ENCODE data around the gene ANO6. TPM values are rescaled to one million over a fixed set of nuclear protein-coding genes. Genes with fewer than 3 reads are reported as not detected.

ANO6 gene
- total and polyA plus RNA-seq, 2 of the 4 experiments (the other 2 are of a cell fraction), result 21.6 to 41.0 TPM

GRCh38 chr12:45170456-45171042 lies 45.3 kb upstream of the ANO6 start:
- CTCF ChIA-PET, result interaction anchor here (0.6 to 2.7 kb wide), 8 partner anchors 10 to 373 kb away, joined by 3 to 17 read pairs (median 3); no protein-coding TSS in a partner anchor
- no CpG with 5 or more reads among the region's 3 CpGs for whole genome bisulfite sequencing, 2 experiments (ENCODE audit: extremely low coverage in 2 of 2, insufficient read length in 1 of 2)

More at GRCh38 chr12:45170456-45171042, 45.3 kb upstream of the ANO6 start:
- Histone ChIP-seq H3K56ac (ENCODE audit: extremely low read depth, insufficient read depth, low read length) (no peak overlapping the region), H2BK120ac (ENCODE audit: low read depth, low read length) (no peak overlapping the region), H4K91ac (ENCODE audit: insufficient read depth, low read depth, low read length) (no peak overlapping the region), H4K5ac (ENCODE audit: low read depth, low read length) (no peak overlapping the region), H3K36me3 (ENCODE audit: control insufficient read depth, insufficient read depth, low read length) (no peaks in the 10 kb centered on the region), H2BK5ac (ENCODE audit: low read depth, low read length, poor library complexity, severe bottlenecking) (no peak overlapping the region), H3K23ac (ENCODE audit: low read depth, low read length) (no peak overlapping the region), H3K4me3 (ENCODE audit: insufficient read depth, low read depth, low read length) (no peak overlapping the region), H2AK5ac (ENCODE audit: low read depth, low read length) (no peak overlapping the region), H2AFZ (replicated peaks; ENCODE audit: low read length, poor library complexity) (no peak overlapping the region), H3K79me1 (ENCODE audit: low read depth in 1 of 2, low read length in 2 of 2) (no peaks in the 10 kb centered on the region), H3K4me1 (ENCODE audit: control insufficient read depth, insufficient read depth, low read length) (no peaks in the 10 kb centered on the region), H3K27ac (ENCODE audit: insufficient read depth, low read length) (no peak overlapping the region), H3K27me3 (ENCODE audit: control insufficient read depth, insufficient read depth, low read length) (peaks cover 2% of the 10 kb centered on the region; the same call in 1 of the 2 replicates), H4K8ac (ENCODE audit: low read depth in 2 of 2, low read length in 2 of 2) (no peak overlapping the region), H2AK9ac (replicated peaks; ENCODE audit: low read depth, low read length, poor library complexity) (no peak overlapping the region), H4K20me1 (ENCODE audit: insufficient read depth, low read length) (no peaks in the 10 kb centered on the region), H2BK20ac (ENCODE audit: low read depth, low read length) (no peak overlapping the region), H3K18ac (ENCODE audit: low read depth, low read length) (no peak overlapping the region), H2BK15ac (ENCODE audit: low read depth, low read length) (no peak overlapping the region), H3K4ac (ENCODE audit: low read depth, low read length) (no peak overlapping the region), H3K14ac (replicated peaks; ENCODE audit: low read depth, low read length) (no peak overlapping the region), H3K9me1 (ENCODE audit: insufficient read depth, low read length) (peaks cover 2% of the 10 kb centered on the region; the same call in 1 of the 2 replicates), H3K4me2 (ENCODE audit: low read depth, low read length) (no peak overlapping the region), H3K9ac (ENCODE audit: low read depth, low read length) (no peak overlapping the region), H3K9me3 (ENCODE audit: control insufficient read depth, insufficient read depth, low read length) (no peaks in the 10 kb centered on the region)
- in situ Hi-C loops (cut with MboI; ENCODE audit: low sequenced_read_pairs) (no loop called here), dilution Hi-C loops (cut with HindIII; ENCODE audit: low sequenced_read_pairs, unreplicated experiment) (no loop called here), intact Hi-C loops (cut with micrococcal nuclease) (loop anchor here (1.0 to 5.0 kb wide), 4 partner anchors 45 to 556 kb away; no protein-coding TSS in a partner anchor)
- BruUV-seq (replicated peaks), result no TSS peak
- TF ChIP-seq, protein P1, sequence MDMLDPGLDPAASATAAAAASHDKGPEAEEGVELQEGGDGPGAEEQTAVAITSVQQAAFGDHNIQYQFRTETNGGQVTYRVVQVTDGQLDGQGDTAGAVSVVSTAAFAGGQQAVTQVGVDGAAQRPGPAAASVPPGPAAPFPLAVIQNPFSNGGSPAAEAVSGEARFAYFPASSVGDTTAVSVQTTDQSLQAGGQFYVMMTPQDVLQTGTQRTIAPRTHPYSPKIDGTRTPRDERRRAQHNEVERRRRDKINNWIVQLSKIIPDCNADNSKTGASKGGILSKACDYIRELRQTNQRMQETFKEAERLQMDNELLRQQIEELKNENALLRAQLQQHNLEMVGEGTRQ (IDR thresholded peaks at IDR 0.05; ENCODE audit: low read depth, low read length), result no peak
- TF ChIP-seq BHLHE40 (IDR thresholded peaks at IDR 0.05; ENCODE audit: low read depth, low read length) (no peak), CTCF (conservative IDR thresholded peaks at IDR 0.05; ENCODE audit: low read depth, low read length) (peak; percentile 88), SMC3 (IDR thresholded peaks at IDR 0.05; ENCODE audit: low read depth, low read length) (peak; percentile 91), RAD21 (IDR thresholded peaks at IDR 0.05; ENCODE audit: low read length) (peak; percentile 92), MAFK (IDR thresholded peaks at IDR 0.05; ENCODE audit: low read depth, low read length) (no peak), NFE2L2 (IDR thresholded peaks at IDR 0.05; ENCODE audit: low read depth, low read length) (no peak), FOS (IDR thresholded peaks at IDR 0.05; ENCODE audit: low read depth, low read length) (no peak), RFX5 (IDR thresholded peaks at IDR 0.05; ENCODE audit: low read depth, low read length) (no peak), MXI1 (IDR thresholded peaks at IDR 0.05; ENCODE audit: borderline replicate concordance, low read depth, low read length) (no peak), MAZ (IDR thresholded peaks at IDR 0.05; ENCODE audit: borderline replicate concordance, low read depth, low read length) (no peak), CHD1 (IDR thresholded peaks at IDR 0.05; ENCODE audit: low read depth, low read length) (no peak), POLR2A (IDR thresholded peaks at IDR 0.05; ENCODE audit: low read depth, low read length) (no peak)
- TF ChIP-seq, protein P2, sequence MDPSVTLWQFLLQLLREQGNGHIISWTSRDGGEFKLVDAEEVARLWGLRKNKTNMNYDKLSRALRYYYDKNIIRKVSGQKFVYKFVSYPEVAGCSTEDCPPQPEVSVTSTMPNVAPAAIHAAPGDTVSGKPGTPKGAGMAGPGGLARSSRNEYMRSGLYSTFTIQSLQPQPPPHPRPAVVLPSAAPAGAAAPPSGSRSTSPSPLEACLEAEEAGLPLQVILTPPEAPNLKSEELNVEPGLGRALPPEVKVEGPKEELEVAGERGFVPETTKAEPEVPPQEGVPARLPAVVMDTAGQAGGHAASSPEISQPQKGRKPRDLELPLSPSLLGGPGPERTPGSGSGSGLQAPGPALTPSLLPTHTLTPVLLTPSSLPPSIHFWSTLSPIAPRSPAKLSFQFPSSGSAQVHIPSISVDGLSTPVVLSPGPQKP (IDR thresholded peaks at IDR 0.05; ENCODE audit: borderline replicate concordance, low read depth, low read length), result no peak
- DNase-seq (peak; percentile 77), ATAC-seq (ENCODE audit: low read depth) (peak; percentile 87)
- POLR2A ChIA-PET (ENCODE audit: unreplicated experiment), result no interaction called here

Data from IMR-90 (cell line).